Smooth muscle cell (in vitro differentiated cells): ENCODE results near the gene RGS3. TPM values are rescaled to one million over a fixed set of nuclear protein-coding genes. Genes with fewer than 3 reads are reported as not detected.

Experiments used
- DNase-seq: peaks from one replicate; lab custom pipeline; 2025; ENCODE audit not compliant: unreplicated experiment; lab: John Stamatoyannopoulos, UW
- H2AFZ ChIP-seq: fragments of 200-600 bp; sonication (generic); 2 replicates; pipeline ENCODE4 v1.6.0; 2016; ENCODE audit warnings: antibody characterized with exemption, low read depth, mild to moderate bottlenecking
- H3F3A ChIP-seq: fragments of 200-600 bp; sonication (generic); 2 replicates; pipeline ENCODE4 v1.6.0; 2017; ENCODE audit warnings: antibody characterized with exemption, low read depth
- H3K27ac ChIP-seq: fragments of 200-600 bp; sonication (generic); 2 replicates; pipeline ENCODE4 v1.5.1; 2016; ENCODE audit warnings: low read depth, mild to moderate bottlenecking
- H3K27me3 ChIP-seq: fragments of 200-600 bp; sonication (generic); 2 replicates; pipeline ENCODE4 v1.6.1; 2016; ENCODE audit warnings: low read depth, mild to moderate bottlenecking
- H3K36me3 ChIP-seq: fragments of 200-600 bp; sonication (generic); 2 replicates; pipeline ENCODE4 v1.5.1; 2016; ENCODE audit warnings: low read depth
- H3K4me1 ChIP-seq: fragments of 200-600 bp; sonication (generic); 2 replicates; pipeline ENCODE4 v1.5.1; 2016; ENCODE audit warnings: low read depth
- H3K4me2 ChIP-seq: fragments of 200-600 bp; sonication (generic); 2 replicates; pipeline ENCODE4 v1.6.0; 2016; ENCODE audit warnings: mild to moderate bottlenecking
- H3K4me3 ChIP-seq: fragments of 200-600 bp; sonication (generic); 2 replicates; pipeline ENCODE4 v1.5.1; 2016; ENCODE audit warnings: mild to moderate bottlenecking
- H3K79me2 ChIP-seq: fragments of 200-600 bp; sonication (generic); 2 replicates; pipeline ENCODE4 v1.6.0; 2016; ENCODE audit warnings: low read depth, mild to moderate bottlenecking
- H3K9ac ChIP-seq: fragments of 200-600 bp; sonication (generic); 2 replicates; pipeline ENCODE4 v1.6.0; 2016; ENCODE audit warnings: low read depth
- H3K9me3 ChIP-seq: fragments of 200-600 bp; sonication (generic); replicated peaks from 2 replicates; pipeline ENCODE4 v1.5.1; 2016; ENCODE audit warnings: low read depth
- H4K20me1 ChIP-seq: fragments of 200-600 bp; sonication (generic); 2 replicates; pipeline ENCODE4 v1.6.0; 2016; ENCODE audit warnings: low read depth
- WGBS: methylation state at CpG from one replicate; pipeline ENCODE4 v1.1.7; 2016; ENCODE audit warnings: low lambda C conversion rate; 5-methylcytosine and 5-hydroxymethylcytosine counted together
- polyA plus RNA-seq: library from polyadenylated mRNA; unstranded; fragments of >200 nt; fragmentation: Nextera tagmentation; extraction: Ambion mirVana; gene quantifications from 2 replicates; pipeline ENCODE4 v1.2.1, GENCODE V29; 2016
- total RNA-seq: library from RNA; depleted of rRNA; stranded (reverse); fragments of >200 nt; gene quantifications from 2 replicates; pipeline ENCODE4 v1.2.3, GENCODE V29; 2014
- TF ChIP-seq, protein P1 (sequence below): fragments of 200-600 bp; sonication (generic); IDR thresholded peaks from 2 replicates; pipeline ENCODE4 v1.5.1; 2017; ENCODE audit warnings: borderline replicate concordance, mild to moderate bottlenecking, antibody characterized with exemption; ENCODE audit not compliant: insufficient read depth, poor library complexity, severe bottlenecking

RGS3 gene
- total and polyA plus RNA-seq, 2 experiments from 2014 or later, result 43.8 to 108 TPM

DNA sequence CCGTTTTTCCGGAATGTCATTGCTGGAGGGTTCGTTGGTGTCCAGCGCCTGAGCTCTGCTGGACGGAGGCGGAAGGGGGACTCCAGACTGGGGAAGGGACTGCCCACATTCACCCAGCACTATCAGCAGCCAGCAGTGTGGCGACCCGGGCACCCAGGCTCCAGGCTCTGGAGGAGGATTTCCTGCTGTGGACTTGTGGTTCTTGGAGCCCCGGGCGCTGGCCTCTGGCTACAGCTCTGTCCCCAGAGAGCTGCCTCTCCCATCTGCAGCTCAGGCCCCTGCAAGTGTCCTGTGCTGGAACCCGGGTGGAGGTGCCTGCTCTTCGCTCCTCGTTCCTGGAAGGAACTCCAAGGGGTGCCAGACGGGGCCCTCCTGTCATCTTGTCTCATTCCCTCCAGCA, 152.6 kb downstream of the RGS3 start:
- 53% methylated on average over 14 of the region's 14 CpGs for WGBS
- Histone ChIP-seq H4K20me1 (no peaks in the 10 kb centered on the region), H3K9me3 (no peaks in the 10 kb centered on the region), H3K9ac (no peak overlapping the region), H3F3A (peaks cover 18% of the 10 kb centered on the region), H3K36me3 (no peaks in the 10 kb centered on the region), H2AFZ (no peak overlapping the region), H3K4me3 (no peak overlapping the region), H3K27ac (peak overlapping the region; percentile 75), H3K27me3 (no peaks in the 10 kb centered on the region), H3K79me2 (no peaks in the 10 kb centered on the region), H3K4me2 (no peak overlapping the region), H3K4me1 (peaks cover 23% of the 10 kb centered on the region)
- no peak for DNase-seq
- TF ChIP-seq, protein P1, sequence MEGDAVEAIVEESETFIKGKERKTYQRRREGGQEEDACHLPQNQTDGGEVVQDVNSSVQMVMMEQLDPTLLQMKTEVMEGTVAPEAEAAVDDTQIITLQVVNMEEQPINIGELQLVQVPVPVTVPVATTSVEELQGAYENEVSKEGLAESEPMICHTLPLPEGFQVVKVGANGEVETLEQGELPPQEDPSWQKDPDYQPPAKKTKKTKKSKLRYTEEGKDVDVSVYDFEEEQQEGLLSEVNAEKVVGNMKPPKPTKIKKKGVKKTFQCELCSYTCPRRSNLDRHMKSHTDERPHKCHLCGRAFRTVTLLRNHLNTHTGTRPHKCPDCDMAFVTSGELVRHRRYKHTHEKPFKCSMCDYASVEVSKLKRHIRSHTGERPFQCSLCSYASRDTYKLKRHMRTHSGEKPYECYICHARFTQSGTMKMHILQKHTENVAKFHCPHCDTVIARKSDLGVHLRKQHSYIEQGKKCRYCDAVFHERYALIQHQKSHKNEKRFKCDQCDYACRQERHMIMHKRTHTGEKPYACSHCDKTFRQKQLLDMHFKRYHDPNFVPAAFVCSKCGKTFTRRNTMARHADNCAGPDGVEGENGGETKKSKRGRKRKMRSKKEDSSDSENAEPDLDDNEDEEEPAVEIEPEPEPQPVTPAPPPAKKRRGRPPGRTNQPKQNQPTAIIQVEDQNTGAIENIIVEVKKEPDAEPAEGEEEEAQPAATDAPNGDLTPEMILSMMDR, result no peak

DNA sequence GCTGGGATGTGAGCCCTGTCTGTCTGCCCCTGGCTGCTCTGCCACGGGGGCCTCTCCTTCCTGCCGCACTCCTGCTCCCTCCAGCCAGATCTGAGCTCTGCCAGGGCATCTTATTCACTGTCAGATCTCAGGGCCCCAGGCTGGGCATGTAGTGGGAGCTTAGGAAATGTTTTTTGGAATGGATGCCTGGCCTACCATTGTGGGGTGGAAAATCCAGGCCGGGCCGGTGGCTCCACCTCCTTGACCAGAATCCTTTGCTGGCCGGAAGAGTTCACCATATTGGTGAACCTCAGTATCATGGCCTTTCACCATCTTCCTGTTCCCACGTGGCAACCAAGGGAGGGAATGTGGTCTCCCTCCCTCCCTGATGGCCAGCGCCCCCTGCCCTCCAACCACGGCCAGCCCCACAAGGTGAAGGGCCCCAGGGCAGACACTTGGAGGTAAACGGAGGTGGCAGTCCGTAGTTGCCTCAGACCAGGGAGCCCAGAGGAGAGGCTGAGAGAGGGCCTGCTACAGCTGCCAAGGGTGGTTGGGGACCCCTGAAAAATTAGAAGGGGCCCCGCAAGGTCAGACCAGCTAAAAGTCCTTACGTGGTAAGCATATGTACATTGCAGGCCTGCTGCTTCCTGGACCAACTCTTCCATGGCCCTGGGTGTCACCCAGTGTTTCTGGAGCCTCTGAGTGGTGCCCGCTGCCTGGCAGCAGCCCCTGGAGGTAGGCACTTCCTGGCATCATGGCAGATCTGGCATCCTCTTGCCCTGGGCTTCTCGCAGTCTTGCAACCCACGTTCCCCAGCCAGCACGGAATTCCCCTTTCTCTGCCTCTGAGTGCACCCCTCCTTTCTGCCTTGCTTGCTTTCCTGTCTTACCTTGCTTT, 153.3 kb downstream of the RGS3 start:
- H3K9ac ChIP-seq, result no peak overlapping the region

DNA sequence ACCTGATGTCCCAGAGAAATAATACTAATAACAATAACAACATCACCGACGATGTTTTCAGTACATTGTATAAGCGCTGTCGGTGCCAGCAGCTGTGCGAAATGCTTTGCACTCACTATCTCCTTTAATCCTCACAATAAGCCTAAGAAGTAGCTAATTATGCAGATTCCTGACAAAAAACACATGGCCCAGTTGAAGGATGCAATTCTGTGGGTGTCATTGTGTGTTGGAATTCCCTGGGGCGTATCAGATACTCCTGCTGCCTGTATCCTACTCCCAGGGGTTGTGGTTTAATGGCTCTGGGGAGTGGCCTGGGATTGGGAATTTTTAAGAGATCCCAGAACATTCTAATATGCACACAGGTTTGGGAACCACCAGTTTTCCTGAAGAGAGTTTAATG, 154.0 kb downstream of the RGS3 start:
- peaks cover 34% of the 10 kb centered on the region for H3K4me1 ChIP-seq
- no peak for DNase-seq
- H3K4me2 ChIP-seq, result peak overlapping the region; percentile 71
- no peaks in the 10 kb centered on the region for H3K36me3 ChIP-seq
- H4K20me1 ChIP-seq, result no peaks in the 10 kb centered on the region
- WGBS, result 12% methylated on average over 6 of the region's 6 CpGs
- no peak overlapping the region for H3K4me3 ChIP-seq
- peak overlapping the region; percentile 75 for H3K27ac ChIP-seq
- peaks cover 29% of the 10 kb centered on the region for H3F3A ChIP-seq
- no peak overlapping the region for H2AFZ ChIP-seq
- no peaks in the 10 kb centered on the region for H3K27me3 ChIP-seq
- TF ChIP-seq, protein P1, result no peak
- no peak overlapping the region for H3K9ac ChIP-seq
- H3K9me3 ChIP-seq, result no peaks in the 10 kb centered on the region
- H3K79me2 ChIP-seq, result no peaks in the 10 kb centered on the region

More for the DNA sequence above, 153.3 kb downstream of the RGS3 start:
- Histone ChIP-seq H3K79me2 (no peaks in the 10 kb centered on the region), H3K36me3 (no peaks in the 10 kb centered on the region), H4K20me1 (no peaks in the 10 kb centered on the region), H3F3A (peaks cover 22% of the 10 kb centered on the region), H3K9me3 (no peaks in the 10 kb centered on the region), H3K27ac (peak overlapping the region; percentile 75), H3K4me2 (peak overlapping the region; percentile 71), H3K27me3 (no peaks in the 10 kb centered on the region), H3K4me1 (peaks cover 28% of the 10 kb centered on the region), H2AFZ (no peak overlapping the region), H3K4me3 (no peak overlapping the region)
- TF ChIP-seq, protein P1, result no peak
- 78% methylated on average over 16 of the region's 16 CpGs for WGBS
- DNase-seq, result no peak
